Loucy (cell line): Measurements from ENCODE around the gene KAT8.
"Not testable (repeated sequence)": the region's sequence is repeated elsewhere in the genome, so short reads cannot be mapped to it uniquely, and the experiment has no call there.

Source experiments
- H2AFZ ChIP-seq: fragments of 200-600 bp; sonication (generic); 2 replicates; pipeline ENCODE4 v1.6.0; 2016; ENCODE audit warnings: antibody characterized with exemption, mild to moderate bottlenecking, low read length, moderate library complexity
- H3F3A ChIP-seq: fragments of 200-600 bp; 2 replicates; pipeline ENCODE4 v1.6.0; 2016; ENCODE audit warnings: antibody characterized with exemption, low read depth, mild to moderate bottlenecking
- H3K27me3 ChIP-seq: fragments of 200-600 bp; sonication (generic); 2 replicates; pipeline ENCODE4 v1.6.1; 2014; ENCODE audit warnings: low read length, mild to moderate bottlenecking; ENCODE audit not compliant: insufficient read depth, poor library complexity, severe bottlenecking
- H3K36me3 ChIP-seq: fragments of 200-600 bp; sonication (generic); 2 replicates; pipeline ENCODE4 v1.6.1; 2016; ENCODE audit warnings: low read length; ENCODE audit not compliant: insufficient read depth
- H3K4me1 ChIP-seq: fragments of 200-600 bp; sonication (generic); 2 replicates; pipeline ENCODE4 v1.5.1; 2014; ENCODE audit warnings: low read length, mild to moderate bottlenecking; ENCODE audit not compliant: insufficient read depth, poor library complexity, severe bottlenecking
- H3K4me2 ChIP-seq: fragments of 200-600 bp; sonication (generic); 2 replicates; pipeline ENCODE4 v1.6.0; 2014; ENCODE audit warnings: antibody characterized with exemption, low read length, low read depth, mild to moderate bottlenecking; ENCODE audit not compliant: poor library complexity, severe bottlenecking
- H3K4me3 ChIP-seq: fragments of 200-600 bp; sonication (generic); 2 replicates; pipeline ENCODE4 v1.5.1; 2014; ENCODE audit warnings: low read length, mild to moderate bottlenecking, mixed read lengths; ENCODE audit not compliant: poor library complexity, severe bottlenecking
- H3K79me2 ChIP-seq: fragments of 200-600 bp; sonication (generic); 2 replicates; pipeline ENCODE4 v1.6.1; 2014; ENCODE audit warnings: low read length; ENCODE audit not compliant: insufficient read depth
- H3K9ac ChIP-seq: fragments of 200-600 bp; sonication (generic); 2 replicates; pipeline ENCODE4 v1.6.0; 2014; ENCODE audit warnings: mild to moderate bottlenecking, low read depth, low read length, moderate library complexity; ENCODE audit not compliant: poor library complexity, severe bottlenecking
- H3K9me2 ChIP-seq: fragments of 200-600 bp; sonication (generic); replicated peaks from 2 replicates; pipeline ENCODE4 v1.6.1; 2016; ENCODE audit warnings: low read depth, low read length, mixed read lengths
- H3K9me3 ChIP-seq: fragments of 200-600 bp; sonication (generic); 2 replicates; pipeline ENCODE4 v1.6.1; 2014; ENCODE audit warnings: mild to moderate bottlenecking, antibody characterized with exemption, low read length, low read depth; ENCODE audit not compliant: insufficient read depth
- H4K20me1 ChIP-seq: fragments of 200-600 bp; sonication (generic); 2 replicates; pipeline ENCODE4 v1.6.0; 2014; ENCODE audit warnings: antibody characterized with exemption, low read length, mild to moderate bottlenecking; ENCODE audit not compliant: insufficient read depth, poor library complexity, severe bottlenecking
- CTCF ChIP-seq: fragments of 200-600 bp; sonication (generic); conservative IDR thresholded peaks from 2 replicates; pipeline ENCODE4 v1.5.1; 2014; ENCODE audit warnings: mild to moderate bottlenecking, antibody characterized with exemption, low read length
- EZH2phosphoT487 ChIP-seq: fragments of 200-600 bp; IDR thresholded peaks from 2 replicates; pipeline ENCODE4 v1.6.1; 2018; ENCODE audit warnings: antibody characterized with exemption, mild to moderate bottlenecking, moderate library complexity, borderline replicate concordance

Gene KAT8

GRCh38 chr16:31142109-31143010 is 24.9 kb downstream of the KAT8 start:
- H3K36me3 ChIP-seq = no peaks in the 10 kb centered on the region
- peak overlapping the region; percentile 70 for H3K4me3 ChIP-seq
- H3K4me1 ChIP-seq = peaks cover 16% of the 10 kb centered on the region
- H3K27me3 ChIP-seq = no peaks in the 10 kb centered on the region
- TF ChIP-seq EZH2phosphoT487 (no peak), CTCF (peak; percentile 75)
- peak overlapping the region; percentile 89 for H2AFZ ChIP-seq
- H3K9me3 ChIP-seq = no peaks in the 10 kb centered on the region
- no peaks in the 10 kb centered on the region for H3K9me2 ChIP-seq
- H4K20me1 ChIP-seq = no peaks in the 10 kb centered on the region
- peak overlapping the region; percentile 88 for H3K4me2 ChIP-seq
- H3K9ac ChIP-seq = peak overlapping the region; percentile 72
- no peaks in the 10 kb centered on the region for H3F3A ChIP-seq
- no peaks in the 10 kb centered on the region for H3K79me2 ChIP-seq

- Histone ChIP-seq H2AFZ (peak overlapping the region; percentile 70; the same call in 1 of the 2 replicates), H3K79me2 (no peaks in the 10 kb centered on the region), H3K9me2 (no peaks in the 10 kb centered on the region), H3K36me3 (no peaks in the 10 kb centered on the region), H3K9ac (peak overlapping the region; percentile 41), H3K4me3 (peak overlapping the region; percentile 70), H3K4me1 (peaks cover 16% of the 10 kb centered on the region), H3K9me3 (no peaks in the 10 kb centered on the region), H3F3A (no peaks in the 10 kb centered on the region), H4K20me1 (no peaks in the 10 kb centered on the region), H3K27me3 (no peaks in the 10 kb centered on the region), H3K4me2 (peak overlapping the region; percentile 70)
- no peak for TF ChIP-seq EZH2phosphoT487
- no peak for TF ChIP-seq CTCF
Observed at GRCh38 chr16:31143011-31143693, 25.7 kb downstream of the KAT8 start.

- Histone ChIP-seq H3K9me2 (no peaks in the 10 kb centered on the region), H3F3A (no peaks in the 10 kb centered on the region), H3K27me3 (no peaks in the 10 kb centered on the region), H3K4me1 (peaks cover 16% of the 10 kb centered on the region), H2AFZ (no peak overlapping the region), H4K20me1 (no peaks in the 10 kb centered on the region), H3K9ac (no peak overlapping the region), H3K4me3 (no peak overlapping the region), H3K36me3 (no peaks in the 10 kb centered on the region), H3K79me2 (no peaks in the 10 kb centered on the region), H3K9me3 (no peaks in the 10 kb centered on the region), H3K4me2 (no peak overlapping the region)
- TF ChIP-seq CTCF (no peak; the same call in 1 of the 2 replicates), EZH2phosphoT487 (no peak)
Observed at GRCh38 chr16:31143694-31144148, 26.3 kb downstream of the KAT8 start.

- H3F3A ChIP-seq = not testable (repeated sequence)
Observed at GRCh38 chr16:31144418-31144817, 27.0 kb downstream of the KAT8 start.

More at GRCh38 chr16:31144418-31144817, 27.0 kb downstream of the KAT8 start:
- not testable (repeated sequence) for H3K36me3 ChIP-seq, H3K9ac ChIP-seq, H4K20me1 ChIP-seq, H3K4me2 ChIP-seq, H3K4me3 ChIP-seq, H3K79me2 ChIP-seq, H3K9me3 ChIP-seq, H3K27me3 ChIP-seq, H3K9me2 ChIP-seq, H2AFZ ChIP-seq
- H3K4me1 ChIP-seq = peaks cover 16% of the 10 kb centered on the region
